Measurements from ENCODE around the gene XYLB. TPM values are rescaled to one million over a fixed set of nuclear protein-coding genes. Genes with fewer than 3 reads are reported as not detected.
"Not testable (repeated sequence)": the region's sequence is repeated elsewhere in the genome, so short reads cannot be mapped to it uniquely, and the experiment has no call there.

XYLB gene
- total RNA-seq, 2 experiments from 2014 or later: 0.25 to 0.59 TPM

DNA sequence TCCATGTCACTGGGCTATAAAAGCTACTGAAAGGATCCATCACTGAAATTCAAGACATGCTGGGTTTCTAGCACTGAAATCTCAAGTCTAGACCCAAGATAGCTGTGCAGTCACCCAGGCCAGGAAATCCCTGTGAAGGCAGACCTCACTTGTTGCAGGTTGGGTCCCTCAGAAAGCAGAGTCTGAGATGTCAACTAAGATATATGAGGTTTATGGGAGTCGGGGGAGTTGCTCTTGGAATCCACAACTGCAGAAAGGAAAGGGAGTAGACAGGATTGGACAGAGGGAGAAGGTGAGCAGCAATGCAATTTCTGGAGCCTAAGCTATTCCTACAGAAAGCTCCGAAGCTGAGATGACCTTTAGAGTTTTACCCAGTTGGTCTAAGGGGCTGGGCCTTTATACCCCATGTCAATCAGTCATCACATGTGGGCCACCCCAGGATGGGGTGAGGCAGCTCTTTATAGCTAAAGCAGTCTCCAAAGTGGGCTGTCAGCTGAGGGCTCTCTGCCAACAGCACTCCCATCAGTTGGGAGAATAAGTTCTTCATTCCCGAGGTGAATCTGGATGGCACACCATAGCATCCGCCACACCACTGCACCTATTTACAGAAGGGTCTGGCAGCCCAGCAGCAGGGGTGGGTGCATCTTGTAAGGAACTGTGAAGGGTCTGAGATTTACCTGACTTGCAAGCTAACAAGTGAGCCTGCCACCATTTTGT, 54.8 kb downstream of the XYLB start:
- intact Hi-C loops (cut with DNase I, micrococcal nuclease): no loop called here
- ATAC-seq (ENCODE audit: poor library complexity) (no peak), DNase-seq (no peak)
- no peak overlapping the region for H3K4me3 Mint-ChIP-seq
- H3K4me1 ChIP-seq (ENCODE audit: insufficient read depth, low read length): no peaks in the 10 kb centered on the region
- CTCF ChIA-PET: no interaction called here
- TF ChIP-seq, protein P1, sequence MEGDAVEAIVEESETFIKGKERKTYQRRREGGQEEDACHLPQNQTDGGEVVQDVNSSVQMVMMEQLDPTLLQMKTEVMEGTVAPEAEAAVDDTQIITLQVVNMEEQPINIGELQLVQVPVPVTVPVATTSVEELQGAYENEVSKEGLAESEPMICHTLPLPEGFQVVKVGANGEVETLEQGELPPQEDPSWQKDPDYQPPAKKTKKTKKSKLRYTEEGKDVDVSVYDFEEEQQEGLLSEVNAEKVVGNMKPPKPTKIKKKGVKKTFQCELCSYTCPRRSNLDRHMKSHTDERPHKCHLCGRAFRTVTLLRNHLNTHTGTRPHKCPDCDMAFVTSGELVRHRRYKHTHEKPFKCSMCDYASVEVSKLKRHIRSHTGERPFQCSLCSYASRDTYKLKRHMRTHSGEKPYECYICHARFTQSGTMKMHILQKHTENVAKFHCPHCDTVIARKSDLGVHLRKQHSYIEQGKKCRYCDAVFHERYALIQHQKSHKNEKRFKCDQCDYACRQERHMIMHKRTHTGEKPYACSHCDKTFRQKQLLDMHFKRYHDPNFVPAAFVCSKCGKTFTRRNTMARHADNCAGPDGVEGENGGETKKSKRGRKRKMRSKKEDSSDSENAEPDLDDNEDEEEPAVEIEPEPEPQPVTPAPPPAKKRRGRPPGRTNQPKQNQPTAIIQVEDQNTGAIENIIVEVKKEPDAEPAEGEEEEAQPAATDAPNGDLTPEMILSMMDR (IDR thresholded peaks at IDR 0.05): no peak
- no peaks in the 10 kb centered on the region for H3K4me1 Mint-ChIP-seq (ENCODE audit: low read depth)
- POLR2A ChIA-PET: no interaction called here
- H3K36me3 ChIP-seq (ENCODE audit: insufficient read depth, low read length): peaks cover 6% of the 10 kb centered on the region
- no peak overlapping the region for H3K4me3 ChIP-seq (ENCODE audit: low read length)
- H3K27ac Mint-ChIP-seq: no peak overlapping the region
- H3K27ac ChIP-seq (ENCODE audit: low read depth in 1 of 2, low read length in 2 of 2): no peak overlapping the region
- H3K36me3 Mint-ChIP-seq (ENCODE audit: low read depth): peaks cover 8% of the 10 kb centered on the region
- no peaks in the 10 kb centered on the region for H3K9me3 Mint-ChIP-seq
- no peaks in the 10 kb centered on the region for H3K27me3 ChIP-seq (ENCODE audit: control insufficient read depth in 1 of 2, insufficient read depth in 2 of 2, low read length in 2 of 2)
- peaks cover 0 to 8% of the 10 kb centered on the region in 2 experiments for H3K9me3 ChIP-seq (ENCODE audit: control insufficient read depth in 1 of 2, insufficient read depth in 1 of 2, low read length in 2 of 2)
- no peaks in the 10 kb centered on the region for H3K27me3 Mint-ChIP-seq

GRCh38 chr3:38404286-38404685, 57.7 kb downstream of the XYLB start:
- ATAC-seq (ENCODE audit: poor library complexity): no peak
- Mint-ChIP-seq H3K4me3 (no peak overlapping the region), H3K27me3 (no peaks in the 10 kb centered on the region), H3K4me1 (ENCODE audit: low read depth) (no peaks in the 10 kb centered on the region), H3K9me3 (no peaks in the 10 kb centered on the region), H3K27ac (no peak overlapping the region), H3K36me3 (ENCODE audit: low read depth) (peaks cover 8% of the 10 kb centered on the region)
- Histone ChIP-seq H3K4me3 (ENCODE audit: low read length) (no peak overlapping the region), H3K27ac (ENCODE audit: low read depth in 1 of 2, low read length in 2 of 2) (no peak overlapping the region), H3K4me1 (ENCODE audit: insufficient read depth, low read length) (no peaks in the 10 kb centered on the region), H3K36me3 (ENCODE audit: insufficient read depth, low read length) (peaks cover 2% of the 10 kb centered on the region), H3K27me3 (ENCODE audit: control insufficient read depth in 1 of 2, insufficient read depth in 2 of 2, low read length in 2 of 2) (no peaks in the 10 kb centered on the region), H3K9me3 (ENCODE audit: control insufficient read depth in 1 of 2, insufficient read depth in 1 of 2, low read length in 2 of 2) (no peaks in the 10 kb centered on the region)
- TF ChIP-seq, protein P1 (IDR thresholded peaks at IDR 0.05): no peak
- POLR2A ChIA-PET: no interaction called here
- CTCF ChIA-PET: no interaction called here
- intact Hi-C loops (cut with DNase I, micrococcal nuclease): no loop called here
- no peak for DNase-seq

- Histone ChIP-seq H3K4me1 (ENCODE audit: insufficient read depth, low read length) (no peaks in the 10 kb centered on the region), H3K9me3 (ENCODE audit: control insufficient read depth in 1 of 2, insufficient read depth in 1 of 2, low read length in 2 of 2) (no peaks in the 10 kb centered on the region), H3K27me3 (ENCODE audit: control insufficient read depth in 1 of 2, insufficient read depth in 2 of 2, low read length in 2 of 2) (no peaks in the 10 kb centered on the region), H3K27ac (ENCODE audit: low read depth in 1 of 2, low read length in 2 of 2) (no peak overlapping the region), H3K36me3 (ENCODE audit: insufficient read depth, low read length) (no peaks in the 10 kb centered on the region), H3K4me3 (ENCODE audit: low read length) (no peak overlapping the region)
- Mint-ChIP-seq H3K9me3 (no peaks in the 10 kb centered on the region), H3K4me3 (no peak overlapping the region), H3K36me3 (ENCODE audit: low read depth) (no peaks in the 10 kb centered on the region), H3K4me1 (ENCODE audit: low read depth) (no peaks in the 10 kb centered on the region), H3K27me3 (no peaks in the 10 kb centered on the region), H3K27ac (no peak overlapping the region)
- intact Hi-C loops (cut with DNase I, micrococcal nuclease): no loop called here
- DNase-seq (no peak), ATAC-seq (ENCODE audit: poor library complexity) (no peak)
- ChIA-PET CTCF (no interaction called here), POLR2A (no interaction called here)
- TF ChIP-seq, protein P1 (IDR thresholded peaks at IDR 0.05): no peak
Observed at GRCh38 chr3:38411591-38411990, 65.0 kb downstream of the XYLB start.

DNA sequence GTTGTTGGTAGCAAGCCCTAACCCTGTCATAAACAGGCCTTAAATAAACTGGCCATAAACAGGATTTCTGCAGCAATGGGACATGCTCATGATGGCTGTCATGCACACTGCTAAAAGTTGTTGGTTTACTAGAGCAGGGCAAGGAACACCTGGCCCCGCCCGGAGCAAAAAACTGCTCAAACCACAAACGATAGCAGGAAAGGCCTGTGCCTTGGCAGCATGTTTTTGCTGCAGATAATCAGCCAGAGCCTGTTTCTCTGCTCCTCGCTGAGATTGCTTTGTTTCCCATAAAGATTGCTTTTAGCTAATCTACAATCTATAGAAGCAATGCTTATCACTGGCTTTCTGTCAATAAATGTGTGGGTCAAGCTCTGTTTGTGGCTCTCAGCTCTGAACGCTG, 74.2 kb downstream of the XYLB start:
- H3K27ac Mint-ChIP-seq: peak overlapping the region; percentile 52

More for the DNA sequence above, 74.2 kb downstream of the XYLB start:
- ATAC-seq (ENCODE audit: poor library complexity); H3K27me3 ChIP-seq (ENCODE audit: control insufficient read depth in 1 of 2, insufficient read depth in 2 of 2, low read length in 2 of 2); H3K9me3 ChIP-seq (ENCODE audit: control insufficient read depth in 1 of 2, insufficient read depth in 1 of 2, low read length in 2 of 2); H3K27me3 Mint-ChIP-seq; CTCF ChIA-PET; H3K4me3 ChIP-seq (ENCODE audit: low read length); H3K36me3 ChIP-seq (ENCODE audit: insufficient read depth, low read length); H3K36me3 Mint-ChIP-seq (ENCODE audit: low read depth); H3K9me3 Mint-ChIP-seq; POLR2A ChIA-PET; H3K27ac ChIP-seq (ENCODE audit: low read depth in 1 of 2, low read length in 2 of 2); intact Hi-C loops (cut with DNase I, micrococcal nuclease): not testable (repeated sequence)
- H3K4me1 ChIP-seq (ENCODE audit: insufficient read depth, low read length): peaks cover 26% of the 10 kb centered on the region
- peak in 1 of 14 experiments; percentile 39 for DNase-seq
- H3K4me3 Mint-ChIP-seq: peak overlapping the region; percentile 17
- peaks cover 43% of the 10 kb centered on the region for H3K4me1 Mint-ChIP-seq (ENCODE audit: low read depth)
